Calu3 (cell line): ENCODE measurements around the gene TEX2. TPM values are rescaled to one million over a fixed set of nuclear protein-coding genes. Genes with fewer than 3 reads are reported as not detected.

Source experiments
- BruUV-seq: library from RNA; stranded (reverse); fragments of 400-500 nt; replicated peaks from 2 replicates; lab custom pipeline; 2021; lab: Mats Ljungman, UMichigan
- CTCF ChIA-PET: fragments of 300-600 bp; sonication (Branson Sonifier 250); formaldehyde crosslinking; loops from one replicate; lab custom pipeline; 2022; ENCODE audit warnings: antibody characterized with exemption; lab: Charles Lee
- DNase-seq: peaks from one replicate; pipeline ENCODE4 v3.0.0; 2022
- H3K27ac Mint-ChIP-seq: one replicate; pipeline ENCODE4 v1.8.0; 2022; ENCODE audit warnings: mixed read lengths; ENCODE audit not compliant: unreplicated experiment
- H3K27me3 Mint-ChIP-seq: one replicate; pipeline ENCODE4 v1.8.0; 2022; ENCODE audit warnings: mixed read lengths; ENCODE audit not compliant: unreplicated experiment
- H3K36me3 Mint-ChIP-seq: one replicate; pipeline ENCODE4 v1.8.0; 2022; ENCODE audit warnings: mild to moderate bottlenecking, moderate library complexity, mixed read lengths; ENCODE audit not compliant: insufficient read depth, unreplicated experiment
- H3K4me1 Mint-ChIP-seq: one replicate; pipeline ENCODE4 v1.8.0; 2022; ENCODE audit warnings: mild to moderate bottlenecking, low read depth, mixed read lengths; ENCODE audit not compliant: unreplicated experiment
- H3K4me3 Mint-ChIP-seq: one replicate; pipeline ENCODE4 v1.8.0; 2022; ENCODE audit warnings: mild to moderate bottlenecking, low read depth, moderate library complexity, mixed read lengths; ENCODE audit not compliant: unreplicated experiment
- H3K9me3 Mint-ChIP-seq: one replicate; pipeline ENCODE4 v1.8.0; 2022; ENCODE audit warnings: low read depth, mixed read lengths; ENCODE audit not compliant: unreplicated experiment
- CTCF ChIP-seq: fragments of 200-600 bp; IDR thresholded peaks from one replicate; pipeline ENCODE4 v1.8.0; 2022; ENCODE audit warnings: antibody characterized with exemption; ENCODE audit not compliant: unreplicated experiment
- intact Hi-C: fragments of 100-400 bp; cut with micrococcal nuclease; formaldehyde crosslinking; loops from one replicate; pipeline ENCODE4 v1.10.0; 2022; ENCODE audit not compliant: unreplicated experiment
- total RNA-seq: library from RNA; stranded (reverse); gene quantifications from 2 replicates; pipeline ENCODE4 v1.2.3, GENCODE V29; 2022

Gene TEX2
- total RNA-seq, 1 experiment from 2014 or later: 12.3 TPM

DNA sequence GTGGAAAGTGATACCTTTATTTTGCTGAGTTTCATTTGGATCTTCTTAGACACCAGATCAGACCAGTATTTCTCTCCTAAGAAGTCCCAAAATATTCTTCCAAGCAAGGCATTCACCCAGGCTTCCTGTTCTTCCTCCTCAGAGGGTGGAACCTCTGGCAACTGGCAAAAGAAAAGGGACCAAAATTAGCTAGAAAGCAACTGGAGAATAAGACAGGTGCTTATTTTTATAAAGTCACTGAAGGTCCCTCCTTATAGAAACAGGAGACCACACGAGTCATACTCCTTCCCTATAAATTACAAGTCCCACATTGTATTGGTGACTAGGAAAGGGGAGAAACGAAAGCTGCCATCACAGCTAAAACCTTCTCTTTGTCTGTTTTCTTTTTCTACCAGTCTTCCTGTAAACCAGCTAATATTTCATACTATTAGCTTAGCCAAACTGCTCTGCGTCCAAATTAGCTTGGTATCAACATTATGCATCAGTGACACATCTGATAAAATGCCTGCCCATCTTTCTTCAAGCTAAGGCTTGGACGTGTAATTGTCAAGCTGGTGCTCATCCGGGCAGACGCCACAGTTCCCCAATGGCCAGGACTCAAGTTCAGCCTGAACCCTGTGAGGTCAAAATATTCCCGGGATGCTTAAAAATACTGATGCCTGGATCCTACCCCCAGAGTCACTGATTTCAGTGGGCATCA is 85.6 kb downstream of the TEX2 start:
- no peaks in the 10 kb centered on the region for H3K36me3 Mint-ChIP-seq

GRCh38 chr17:64176556-64176955 is 86.5 kb downstream of the TEX2 start:
- H3K9me3 Mint-ChIP-seq: no peaks in the 10 kb centered on the region
- H3K27me3 Mint-ChIP-seq: no peaks in the 10 kb centered on the region
- BruUV-seq: no TSS peak
- H3K36me3 Mint-ChIP-seq: no peaks in the 10 kb centered on the region
- H3K4me3 Mint-ChIP-seq: no peak overlapping the region
- DNase-seq: no peak
- TF ChIP-seq CTCF: no peak
- intact Hi-C loops: no loop called here
- H3K27ac Mint-ChIP-seq: no peak overlapping the region
- CTCF ChIA-PET: no interaction called here
- H3K4me1 Mint-ChIP-seq: no peaks in the 10 kb centered on the region

More for the DNA sequence above, 85.6 kb downstream of the TEX2 start:
- Mint-ChIP-seq H3K27ac (no peak overlapping the region), H3K4me3 (no peak overlapping the region), H3K4me1 (no peaks in the 10 kb centered on the region), H3K27me3 (no peaks in the 10 kb centered on the region), H3K9me3 (no peaks in the 10 kb centered on the region)
- intact Hi-C loops: no loop called here
- no TSS peak for BruUV-seq
- no peak for TF ChIP-seq CTCF
- CTCF ChIA-PET: no interaction called here
- DNase-seq: no peak

GRCh38 chr17:64174686-64175456 is 88.2 kb downstream of the TEX2 start:
- Mint-ChIP-seq H3K27me3 (no peaks in the 10 kb centered on the region), H3K27ac (no peak overlapping the region), H3K4me1 (no peaks in the 10 kb centered on the region), H3K4me3 (no peak overlapping the region), H3K36me3 (no peaks in the 10 kb centered on the region), H3K9me3 (no peaks in the 10 kb centered on the region)
- TF ChIP-seq CTCF: no peak
- no TSS peak for BruUV-seq
- CTCF ChIA-PET: no interaction called here
- DNase-seq: no peak
- intact Hi-C loops: no loop called here

GRCh38 chr17:64173646-64174045 is 89.4 kb downstream of the TEX2 start:
- H3K4me1 Mint-ChIP-seq: no peaks in the 10 kb centered on the region
- no peaks in the 10 kb centered on the region for H3K27me3 Mint-ChIP-seq
- no peaks in the 10 kb centered on the region for H3K36me3 Mint-ChIP-seq
- CTCF ChIA-PET: no interaction called here
- intact Hi-C loops: no loop called here
- no peak for TF ChIP-seq CTCF
- no peaks in the 10 kb centered on the region for H3K9me3 Mint-ChIP-seq
- H3K4me3 Mint-ChIP-seq: no peak overlapping the region
- BruUV-seq: no TSS peak
- H3K27ac Mint-ChIP-seq: no peak overlapping the region
- no peak for DNase-seq
